ENCODE measurements around the gene ANKRD11.
"Not testable (repeated sequence)": the region's sequence is repeated elsewhere in the genome, so short reads cannot be mapped to it uniquely, and the experiment has no call there.

The ANKRD11 gene

DNA sequence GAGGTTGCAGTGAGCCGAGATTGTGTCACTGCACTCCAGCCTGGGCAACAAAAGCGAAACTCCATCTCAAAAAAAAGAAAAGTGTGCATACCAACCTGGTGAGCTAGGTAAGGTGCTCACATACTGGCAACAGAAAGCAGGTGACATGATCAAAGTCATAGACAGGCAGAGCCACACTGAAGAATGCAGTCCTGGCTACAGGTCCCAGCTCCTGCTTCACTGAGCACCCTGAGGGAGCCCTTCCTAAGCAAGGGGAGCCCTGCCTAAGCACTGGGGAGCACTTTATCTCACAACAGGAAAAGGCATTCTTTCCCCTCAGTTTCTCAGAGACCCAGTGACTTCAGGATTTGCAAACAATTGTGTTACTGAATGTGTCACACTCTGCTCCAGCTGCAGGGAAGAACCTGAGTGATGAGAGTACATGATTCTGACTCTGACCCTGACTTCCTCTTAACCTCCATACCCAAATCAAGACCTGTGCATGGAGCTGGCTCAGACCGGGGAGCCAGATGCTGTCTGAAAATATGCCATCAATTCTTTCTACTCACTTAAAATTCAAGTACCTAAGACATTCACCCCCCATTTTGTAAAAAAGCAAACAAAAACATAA lies 40.5 kb downstream of the ANKRD11 start:
- no peak for DNase-seq

DNA sequence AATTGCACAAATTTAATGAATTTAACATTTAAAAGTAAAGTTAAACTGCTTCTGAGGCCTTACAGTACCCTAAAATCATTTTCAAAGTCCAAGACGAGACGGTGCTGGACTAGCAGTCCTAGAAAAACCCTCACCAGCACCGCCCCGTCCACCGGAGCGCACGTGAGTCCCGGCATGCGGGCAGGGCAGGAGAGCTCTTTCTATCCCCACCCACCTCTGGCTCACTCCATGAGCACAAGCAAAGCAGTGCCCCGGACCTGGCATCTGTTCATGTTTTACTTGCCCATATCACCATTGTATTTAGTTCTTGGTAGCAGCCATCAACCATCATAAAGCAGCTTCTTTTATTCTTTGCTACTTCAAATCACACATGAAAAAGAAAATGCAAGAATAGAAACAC lies 41.7 kb downstream of the ANKRD11 start:
- no peak for DNase-seq

DNA sequence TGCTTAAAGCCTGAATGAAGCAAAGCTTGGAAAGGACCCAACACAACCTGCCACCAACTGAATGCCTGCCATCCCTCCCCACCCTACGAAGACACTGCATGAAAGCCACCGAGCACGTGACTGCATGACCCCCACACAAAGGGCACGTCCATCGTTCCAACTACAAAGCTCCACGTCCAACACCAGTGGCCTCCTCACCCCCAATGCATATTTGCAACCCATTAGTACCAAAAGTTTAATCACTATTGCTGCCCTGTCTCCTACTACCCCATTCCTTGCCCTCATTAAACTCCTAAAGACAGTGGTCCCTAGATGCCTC lies 43.4 kb downstream of the ANKRD11 start:
- no peak for DNase-seq

DNA sequence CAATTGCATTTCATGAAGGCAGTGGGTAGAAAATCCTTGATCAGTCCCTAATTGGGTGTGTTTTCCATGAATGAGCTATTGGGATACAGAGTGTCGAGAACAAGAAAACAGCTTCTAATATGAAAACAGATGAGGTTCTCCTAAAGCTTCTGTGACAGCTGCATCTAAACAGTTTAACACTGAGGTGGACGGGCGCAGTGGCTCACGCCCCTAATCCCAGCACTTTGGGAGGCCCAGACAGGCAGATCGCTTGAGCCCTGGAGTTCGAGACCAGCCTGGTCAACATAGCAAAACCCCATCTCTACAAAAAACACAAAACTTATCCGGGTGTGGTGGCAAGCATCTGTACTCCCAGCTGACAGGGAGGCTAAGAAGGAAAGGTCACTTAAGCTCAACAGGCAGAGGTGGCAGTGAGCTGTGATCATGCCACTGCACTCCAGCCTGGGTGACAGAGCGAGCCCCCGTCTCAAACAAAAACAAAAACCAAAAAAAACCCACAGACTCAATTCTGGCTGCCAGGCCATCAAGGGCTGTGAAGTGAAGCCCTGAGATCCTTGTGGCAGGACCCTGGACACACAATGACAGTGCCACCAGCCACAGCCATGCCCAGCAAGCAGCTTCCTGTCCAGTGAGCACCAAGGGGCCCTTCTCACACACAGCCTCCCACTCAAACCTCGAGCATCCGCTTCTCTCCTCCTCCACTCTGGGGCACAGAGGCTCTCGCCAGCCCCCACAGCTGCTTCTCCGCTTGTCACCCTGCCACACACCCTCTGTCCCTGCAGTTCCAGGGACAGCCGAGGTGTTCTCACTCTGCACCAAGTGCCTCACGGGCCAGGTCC lies 44.0 kb downstream of the ANKRD11 start:
- no peak for DNase-seq

DNA sequence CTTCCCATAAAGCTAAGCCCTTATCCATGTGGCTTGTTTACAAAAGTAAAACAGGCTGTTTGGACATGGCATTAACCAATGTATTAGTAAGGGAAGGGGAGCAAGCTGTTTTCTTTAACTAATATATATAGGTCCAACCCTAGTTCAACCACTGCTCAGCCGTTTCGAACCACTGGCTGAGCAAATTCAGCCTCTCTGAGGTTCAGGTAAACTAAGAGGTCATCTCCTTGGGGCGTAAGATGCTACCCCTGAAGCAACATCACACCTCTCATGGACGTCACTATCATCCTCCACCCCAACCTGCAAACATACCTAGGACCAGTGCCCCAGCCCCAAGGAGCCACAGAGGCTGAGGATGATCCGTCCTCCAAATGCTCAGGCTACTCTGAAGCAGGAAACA lies 45.2 kb downstream of the ANKRD11 start:
- DNase-seq: no peak

DNA sequence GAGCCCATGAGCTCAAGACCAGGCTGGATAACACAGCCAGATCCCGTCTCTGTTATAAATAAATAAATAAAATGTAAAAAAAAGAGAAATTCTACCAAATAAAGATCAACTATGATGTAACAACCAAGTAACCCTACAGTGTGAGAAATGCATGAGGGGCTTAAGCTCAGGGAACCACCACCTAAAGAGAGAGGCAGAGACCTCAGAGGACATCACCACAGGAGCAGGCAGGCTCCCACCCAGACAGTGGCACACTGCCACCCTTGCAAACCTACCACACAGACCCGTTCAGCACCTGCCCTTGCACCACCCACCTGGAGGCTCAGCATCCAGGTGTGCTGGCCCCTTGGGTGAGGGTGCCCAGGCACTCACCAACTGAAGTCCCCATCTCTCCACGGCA lies 45.6 kb downstream of the ANKRD11 start:
- DNase-seq: no peak

DNA sequence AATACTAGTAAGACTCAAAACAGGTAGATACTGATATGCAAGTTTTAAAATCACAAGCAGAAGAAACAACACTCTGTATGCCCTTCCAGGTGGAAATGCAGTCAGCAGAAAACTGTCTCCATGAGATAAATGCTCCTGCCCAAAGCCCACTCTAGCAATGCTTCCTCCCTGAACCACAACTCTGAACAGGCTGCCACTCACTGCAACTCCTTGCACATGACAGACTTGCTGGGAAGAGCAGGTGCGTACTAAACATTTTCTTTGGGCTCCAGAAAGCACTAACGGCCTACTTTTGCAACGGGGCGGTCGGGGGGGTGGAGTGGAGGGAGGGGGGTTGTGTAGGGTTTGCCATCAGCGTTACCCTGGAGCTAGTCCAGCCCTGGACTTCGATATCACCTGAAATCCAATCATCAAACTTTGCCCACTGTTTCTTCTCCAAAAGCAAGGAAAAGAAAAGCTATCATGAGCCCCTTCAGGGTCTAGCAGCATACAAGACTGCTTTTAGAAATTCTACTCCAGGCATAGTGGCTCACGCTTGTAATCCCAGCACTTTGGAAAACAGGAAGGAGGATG lies 46.1 kb downstream of the ANKRD11 start:
- no peak for DNase-seq

DNA sequence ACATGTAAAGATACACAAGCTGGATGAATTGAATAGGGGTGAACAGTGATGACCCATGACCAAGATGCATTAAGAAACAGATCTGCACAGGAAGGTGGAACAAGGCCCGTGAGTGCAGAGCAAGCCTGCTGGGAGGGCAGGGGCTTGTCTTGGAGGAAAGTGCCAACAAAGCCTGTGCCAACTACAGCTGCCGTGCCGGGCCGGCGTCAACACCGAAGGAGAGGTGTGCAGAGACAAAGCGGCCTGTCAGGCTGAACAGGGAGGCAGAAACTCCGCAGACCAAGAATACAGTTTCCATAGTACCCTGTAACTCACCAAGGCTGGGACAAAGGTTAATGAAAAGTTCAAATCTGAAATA lies 46.7 kb downstream of the ANKRD11 start:
- no peak for DNase-seq

DNA sequence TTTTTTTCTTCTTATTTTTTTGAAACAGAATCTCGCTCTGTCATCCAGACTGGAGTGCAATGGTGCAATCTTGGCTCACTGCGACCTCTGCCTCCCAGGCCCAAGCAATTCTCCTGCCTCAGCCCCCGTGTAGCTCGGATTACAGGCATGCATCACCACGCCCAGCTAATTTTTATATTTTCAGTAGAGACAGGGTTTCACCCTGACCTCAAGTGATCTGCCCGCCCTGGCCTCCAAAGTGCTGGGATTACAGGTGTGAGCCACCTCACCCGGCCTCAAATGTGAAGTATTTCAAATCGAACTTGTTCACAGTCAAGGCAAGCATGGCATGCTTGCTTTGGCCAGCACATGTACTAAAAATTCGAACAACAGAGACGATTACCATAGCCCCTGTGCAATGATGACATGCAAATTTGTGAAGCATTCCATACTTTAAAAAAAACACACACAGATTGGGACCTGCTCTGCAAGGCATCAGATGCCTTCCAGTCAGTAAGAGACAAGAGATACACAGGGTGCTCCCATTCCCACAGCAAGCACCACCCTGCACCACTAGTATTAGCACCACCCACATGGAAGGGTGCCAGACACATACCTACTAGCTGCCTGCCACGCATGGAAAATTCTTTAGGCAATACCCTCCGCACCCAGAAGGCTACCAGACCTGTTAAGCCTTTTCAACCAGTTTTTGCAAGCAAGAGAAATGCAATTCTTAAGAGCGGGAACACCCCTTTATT lies 47.2 kb downstream of the ANKRD11 start:
- DNase-seq: no peak

DNA sequence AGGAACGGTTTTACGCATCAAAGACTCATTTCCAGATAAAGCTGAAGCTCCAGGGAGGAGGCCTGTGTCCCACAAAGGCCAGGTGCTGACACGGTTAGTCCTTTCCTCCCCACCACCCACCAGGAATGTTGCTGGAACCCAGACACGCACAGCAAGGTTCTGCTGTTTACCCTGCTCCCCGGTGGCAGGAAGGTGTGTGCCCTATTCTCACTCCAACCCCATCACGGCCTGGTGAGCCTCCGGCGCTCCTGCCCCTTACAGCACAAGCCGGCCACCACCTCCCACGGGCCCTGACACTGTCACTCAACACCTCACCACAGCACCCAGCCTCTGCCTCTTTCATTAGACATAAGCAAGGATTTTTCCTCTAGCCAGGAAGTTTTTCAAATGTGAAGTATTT lies 47.8 kb downstream of the ANKRD11 start:
- DNase-seq: no peak

DNA sequence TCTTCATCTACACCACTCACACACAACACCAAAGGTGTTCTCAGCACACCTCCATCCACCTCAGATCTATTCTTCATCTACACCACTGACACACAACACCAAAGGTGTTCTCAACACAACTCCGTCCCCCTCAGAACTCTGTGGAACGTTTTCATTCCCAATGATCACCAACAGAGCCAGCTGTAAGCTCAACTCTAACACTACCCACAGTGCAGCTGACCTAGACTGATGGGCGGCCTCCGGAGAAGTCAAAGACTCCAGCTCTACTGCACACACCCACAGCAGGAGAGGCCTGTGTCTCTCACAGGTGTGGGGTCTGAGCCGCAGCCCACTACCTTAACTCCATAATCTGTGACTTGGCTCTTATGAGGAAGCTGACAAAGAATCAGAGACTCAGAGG lies 50.7 kb downstream of the ANKRD11 start:
- no peak for DNase-seq

DNA sequence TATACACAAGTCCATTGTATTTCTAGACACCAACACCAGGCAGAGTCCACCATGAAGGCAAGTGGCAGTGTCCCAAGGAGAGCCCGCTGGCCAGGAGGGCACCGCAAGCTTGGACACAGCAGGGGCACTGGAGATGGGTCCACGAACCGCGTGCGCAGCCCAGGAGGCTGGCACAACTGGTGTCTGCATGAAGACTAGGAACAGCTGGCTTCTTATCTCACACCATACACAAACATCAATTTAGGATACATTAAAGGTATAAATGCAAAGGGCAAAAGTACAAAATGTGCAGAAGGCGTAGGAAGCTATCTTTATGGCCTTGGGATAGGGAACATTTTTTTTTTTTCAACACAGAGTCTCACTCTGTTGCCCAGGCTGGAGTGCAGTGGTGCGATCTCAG lies 52.4 kb downstream of the ANKRD11 start:
- DNase-seq: no peak

DNA sequence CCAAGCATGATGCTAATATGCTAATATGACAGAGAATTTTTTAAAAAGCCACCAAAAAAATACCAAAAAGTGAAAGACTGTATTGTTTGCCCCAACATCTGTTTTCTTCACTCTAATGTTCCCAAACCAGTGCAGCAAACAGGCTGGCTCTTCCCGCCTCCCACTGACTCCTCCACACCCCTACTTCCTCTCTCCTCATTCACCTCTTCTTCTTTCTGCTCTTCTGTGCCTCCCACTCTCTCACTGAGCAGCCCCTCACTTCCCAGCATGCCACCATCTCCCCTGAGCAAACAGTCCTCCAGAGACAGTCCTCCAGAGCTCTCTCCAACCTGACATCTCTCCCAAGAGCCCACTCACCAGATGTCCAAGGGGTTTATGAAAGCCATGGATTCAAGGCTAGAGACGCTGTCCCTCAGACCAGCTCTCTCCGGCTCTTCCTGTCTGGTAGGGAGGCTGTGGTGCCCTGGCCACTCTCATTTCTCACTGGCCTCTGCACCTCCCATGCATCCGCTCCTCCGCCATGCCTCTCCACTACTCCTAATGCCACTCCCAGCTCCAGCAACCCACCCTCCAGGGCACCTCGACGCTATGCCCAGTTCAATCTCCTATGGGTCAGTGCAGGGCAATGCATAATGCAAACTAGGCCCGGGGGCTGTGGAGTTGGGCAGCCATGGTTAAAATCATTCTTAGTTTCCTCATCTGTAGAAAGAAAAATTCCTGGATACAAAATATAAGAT lies 52.9 kb downstream of the ANKRD11 start:
- DNase-seq: no peak

DNA sequence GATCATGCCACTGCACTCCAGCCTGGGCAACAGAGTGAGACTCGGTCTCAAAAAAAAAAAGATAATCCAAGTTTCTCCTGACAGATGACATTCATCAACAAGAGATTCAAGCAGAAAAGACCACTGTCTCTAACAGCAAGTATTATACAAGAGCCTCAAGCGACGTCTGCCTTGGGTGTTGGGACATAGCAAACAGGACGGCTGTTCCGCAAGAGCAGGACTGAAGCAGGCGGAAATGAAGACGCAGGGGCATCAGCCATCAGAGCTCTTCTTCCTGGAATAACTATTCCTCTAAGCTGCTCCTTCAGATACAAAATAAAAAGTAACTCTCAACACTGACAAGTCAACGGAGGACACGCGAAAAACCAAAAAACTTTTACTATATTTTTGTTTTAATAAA lies 54.0 kb downstream of the ANKRD11 start:
- no peak for DNase-seq

DNA sequence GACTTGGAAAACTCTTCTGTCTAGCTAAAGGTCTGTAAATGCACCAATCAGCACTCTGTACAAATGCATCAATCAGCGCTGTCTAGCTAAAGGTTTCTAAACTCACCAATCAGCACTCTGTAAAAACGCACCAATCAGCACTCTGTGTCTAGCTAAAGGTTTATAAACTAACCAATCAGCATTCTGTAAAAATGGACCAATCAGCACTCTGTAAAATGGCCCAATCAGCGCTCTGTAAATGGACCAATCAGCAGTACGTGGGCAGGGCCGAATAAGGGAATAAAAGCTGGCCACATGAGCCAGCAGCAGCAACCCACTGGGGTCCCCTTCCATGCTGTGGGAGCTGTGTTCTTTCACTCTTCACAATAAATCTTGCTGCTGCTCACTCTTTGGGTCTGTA lies 55.3 kb downstream of the ANKRD11 start:
- not testable (repeated sequence) for DNase-seq

DNA sequence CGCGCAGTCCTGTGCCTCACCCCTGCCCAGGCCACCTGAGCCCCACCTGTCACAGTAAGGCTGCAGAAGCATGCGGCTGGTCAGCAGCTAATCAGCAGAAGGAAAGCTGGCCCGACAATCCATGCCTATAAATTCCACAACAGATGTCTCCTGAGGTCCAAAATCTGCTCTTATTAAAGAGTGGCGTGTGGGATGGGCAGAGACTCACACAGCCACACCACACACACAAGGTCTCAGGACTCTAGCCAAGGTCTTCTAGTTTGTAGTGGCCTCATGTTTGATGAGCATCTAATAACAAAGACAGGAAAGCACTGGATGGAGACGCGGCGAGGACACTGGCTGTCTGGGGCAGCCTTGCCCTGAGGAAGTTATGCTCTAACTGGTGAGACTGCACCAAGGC lies 55.9 kb downstream of the ANKRD11 start:
- no peak for DNase-seq

DNA sequence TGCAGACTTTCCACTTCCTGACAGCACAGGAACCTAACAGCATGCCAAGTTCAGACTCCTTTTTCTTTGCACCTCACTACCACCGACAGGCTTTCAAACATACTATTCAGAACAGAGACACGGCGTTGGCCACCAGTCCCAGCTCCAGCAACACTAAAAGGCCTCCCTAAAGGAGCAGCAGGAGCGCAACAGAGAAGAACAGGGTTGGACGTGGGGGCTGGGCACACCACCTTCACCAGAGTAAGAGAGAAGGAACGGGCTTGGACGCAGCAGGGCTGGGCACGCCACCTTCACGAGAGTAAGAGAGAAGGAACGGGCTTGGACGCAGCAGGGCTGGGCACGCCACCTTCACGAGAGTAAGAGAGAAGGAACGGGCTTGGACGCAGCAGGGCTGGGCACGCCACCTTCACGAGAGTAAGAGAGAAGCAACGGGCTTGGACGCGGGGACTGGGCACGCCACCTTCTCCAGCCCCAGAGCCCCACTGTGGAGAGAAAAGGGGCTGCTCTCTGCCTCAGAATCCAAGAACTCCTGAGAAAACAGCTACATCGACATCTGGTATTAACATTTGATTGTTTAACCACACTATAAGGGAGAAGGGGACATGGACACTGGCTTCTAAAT lies 56.9 kb downstream of the ANKRD11 start:
- DNase-seq: not testable (repeated sequence)

DNA sequence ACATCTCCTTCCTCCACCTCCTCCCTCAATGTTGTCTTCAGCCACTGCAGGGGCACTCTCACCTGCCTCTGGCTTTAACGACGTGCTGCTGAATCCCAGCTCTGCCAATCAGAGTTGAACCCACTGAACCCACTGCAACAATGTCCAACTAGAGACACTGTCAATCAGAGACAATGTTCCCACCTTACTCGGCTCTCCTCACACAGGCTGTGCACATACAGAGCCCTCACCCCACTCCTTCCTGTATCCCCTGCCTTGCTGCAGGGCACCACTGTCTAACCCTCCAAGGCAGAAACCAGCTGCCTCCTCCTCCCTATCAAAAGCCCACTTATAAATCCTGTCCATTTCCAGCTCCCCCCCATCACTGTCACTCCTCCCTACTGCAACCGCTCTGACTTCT lies 58.7 kb downstream of the ANKRD11 start:
- no peak for DNase-seq

DNA sequence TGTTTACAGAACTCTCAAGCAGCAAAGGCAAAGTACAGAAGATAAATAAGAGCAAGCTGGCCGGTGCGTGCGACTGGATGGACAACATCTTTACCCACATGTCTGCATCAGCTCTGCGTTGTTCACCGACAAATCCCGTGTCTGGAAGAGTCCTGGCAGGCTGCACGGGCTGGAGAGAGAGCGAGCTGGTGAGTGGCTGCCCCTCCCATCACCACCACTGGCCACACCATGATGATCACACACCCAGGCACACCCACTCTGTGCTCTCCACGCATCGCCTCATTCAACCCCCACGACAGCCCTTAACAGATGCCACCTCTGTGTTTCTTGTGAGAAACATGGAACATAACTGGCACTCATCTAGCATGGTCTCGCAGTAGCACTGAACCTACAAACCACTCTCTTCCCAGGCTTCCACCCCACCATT lies 59.2 kb downstream of the ANKRD11 start:
- DNase-seq: no peak

DNA sequence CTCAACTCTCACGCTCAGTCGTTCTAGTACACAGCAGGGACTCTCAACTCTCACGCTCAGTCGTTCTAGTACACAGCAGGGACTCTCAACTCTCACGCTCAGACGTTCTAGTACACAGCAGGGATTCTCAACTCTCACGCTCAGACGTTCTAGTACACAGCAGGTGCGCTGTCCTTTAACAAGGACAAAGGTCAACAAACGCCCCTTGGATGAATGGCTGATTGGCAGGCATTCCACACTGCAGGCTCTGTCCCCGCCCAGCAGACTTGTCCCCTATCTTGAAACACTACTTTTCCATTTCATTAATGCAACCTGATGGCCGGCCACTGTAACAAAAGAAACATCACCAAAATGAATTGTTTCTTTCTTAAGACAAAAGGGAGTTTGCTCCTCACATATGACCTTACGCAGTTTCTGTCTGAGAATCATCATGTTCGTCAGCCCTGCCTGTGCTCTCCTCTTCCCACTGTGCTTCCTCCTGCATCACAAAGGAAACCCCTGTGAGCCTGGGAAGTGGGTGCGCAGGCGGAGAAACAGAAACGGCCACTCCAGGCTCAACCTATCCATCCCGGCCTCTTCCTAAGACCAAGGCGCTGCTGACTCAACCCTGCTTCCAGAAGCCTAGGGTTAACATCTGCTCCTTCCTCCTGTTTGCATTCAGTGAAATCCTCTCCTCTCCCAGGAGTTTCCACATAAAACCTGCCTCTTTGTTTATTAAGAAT lies 59.8 kb downstream of the ANKRD11 start:
- DNase-seq: no peak

DNA sequence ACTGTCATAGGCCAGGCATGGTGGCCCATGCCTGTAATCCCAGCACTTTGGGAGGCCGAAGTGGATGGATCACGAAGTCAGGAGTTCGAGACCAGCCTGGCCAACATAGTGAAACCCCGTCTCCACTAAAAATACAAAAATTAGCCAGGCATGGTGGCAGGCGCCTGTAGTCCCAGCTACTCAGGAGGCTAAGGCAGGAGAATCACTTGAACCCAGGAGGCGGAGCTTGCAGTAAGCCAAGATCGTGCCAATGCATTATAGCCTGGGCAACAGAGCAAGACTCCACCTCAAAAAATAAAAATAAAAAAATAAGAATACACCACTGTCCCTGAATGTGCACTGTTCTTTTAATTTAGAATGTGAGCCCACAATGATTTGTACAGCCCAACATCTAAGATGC lies 61.8 kb downstream of the ANKRD11 start:
- not testable (repeated sequence) for DNase-seq
